Nephron (organoid): ENCODE measurements around the gene CAMTA1.

ENCODE experiments used
- H3K27ac Mint-ChIP-seq, 3 experiments: 2 replicates each; pipeline ENCODE4 v1.8.0; 2020; ENCODE audit warnings: mixed read lengths in 3 of 3, mild to moderate bottlenecking in 2 of 3, moderate library complexity in 1 of 3
- H3K27me3 Mint-ChIP-seq: 2 replicates; pipeline ENCODE4 v1.8.0; 2021; ENCODE audit warnings: low read depth, mild to moderate bottlenecking, moderate library complexity, mixed read lengths
- H3K36me3 Mint-ChIP-seq: 2 replicates; pipeline ENCODE4 v1.8.0; 2020; ENCODE audit warnings: low read depth, mixed read lengths
- H3K4me1 Mint-ChIP-seq: 2 replicates; pipeline ENCODE4 v1.8.0; 2020; ENCODE audit warnings: mixed read lengths
- H3K4me3 Mint-ChIP-seq, 3 experiments: 2 replicates each; pipeline ENCODE4 v1.8.0; 2020; ENCODE audit warnings: mild to moderate bottlenecking in 3 of 3, mixed read lengths in 3 of 3, moderate library complexity in 2 of 3
- H3K9me3 Mint-ChIP-seq: 2 replicates; pipeline ENCODE4 v1.8.0; 2020; ENCODE audit warnings: mixed read lengths
- TF ChIP-seq, protein P1 (sequence below), 3 experiments: fragments of 200-600 bp; sonication (generic); IDR thresholded peaks; one replicate each; pipeline ENCODE4 v1.5.0; 2021; ENCODE audit warnings: antibody characterized with exemption in 3 of 3; ENCODE audit not compliant: unreplicated experiment in 3 of 3

CAMTA1 gene

DNA sequence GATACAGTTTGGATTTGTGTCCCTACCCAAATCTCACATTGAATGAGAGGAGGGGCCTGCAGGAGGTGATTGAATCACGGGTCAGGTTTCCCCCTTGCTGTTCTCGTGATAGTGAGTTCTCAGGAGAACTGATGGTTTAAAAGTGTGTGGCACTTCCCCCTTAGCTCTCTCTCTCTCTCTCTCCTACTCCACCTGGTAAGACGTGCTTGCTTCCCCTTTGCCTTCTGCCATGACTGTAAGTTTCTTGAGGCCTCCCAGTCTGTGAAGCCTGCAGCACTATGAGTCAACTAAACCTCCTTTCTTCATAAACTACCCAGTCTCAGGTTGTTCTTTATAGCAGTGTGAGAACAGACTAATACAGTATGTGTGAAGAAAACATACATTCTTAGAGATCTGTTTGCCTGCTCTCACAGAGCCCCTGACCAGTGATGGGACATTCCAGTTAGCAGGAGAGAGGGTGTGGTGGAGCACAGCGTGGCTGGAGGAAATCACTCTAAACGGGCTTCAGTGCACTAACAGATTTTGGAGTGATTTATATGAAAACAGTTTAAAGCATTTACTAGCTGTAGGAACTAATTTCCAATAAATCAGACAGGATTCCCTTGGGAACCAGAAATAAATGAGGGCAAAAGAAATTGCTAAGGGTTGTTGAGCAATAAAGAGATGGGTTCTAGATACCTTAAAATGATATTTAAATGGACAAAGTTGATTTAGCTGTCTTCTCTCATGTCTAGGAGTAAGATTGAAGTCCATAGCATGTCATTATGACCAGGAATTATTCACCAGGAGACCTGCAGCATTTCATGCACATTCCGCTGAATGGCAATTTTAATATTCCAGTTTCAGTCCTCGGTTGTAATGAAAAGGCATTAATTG lies 411.0 kb downstream of the CAMTA1 start:
- Mint-ChIP-seq H3K4me1 (peaks cover 7% of the 10 kb centered on the region), H3K36me3 (no peaks in the 10 kb centered on the region), H3K4me3 (no peak overlapping the region), H3K27ac (peak overlapping the region in 1 of 3 experiments; percentile 1), H3K27me3 (peaks cover 16% of the 10 kb centered on the region), H3K9me3 (no peaks in the 10 kb centered on the region)
- TF ChIP-seq, protein P1, sequence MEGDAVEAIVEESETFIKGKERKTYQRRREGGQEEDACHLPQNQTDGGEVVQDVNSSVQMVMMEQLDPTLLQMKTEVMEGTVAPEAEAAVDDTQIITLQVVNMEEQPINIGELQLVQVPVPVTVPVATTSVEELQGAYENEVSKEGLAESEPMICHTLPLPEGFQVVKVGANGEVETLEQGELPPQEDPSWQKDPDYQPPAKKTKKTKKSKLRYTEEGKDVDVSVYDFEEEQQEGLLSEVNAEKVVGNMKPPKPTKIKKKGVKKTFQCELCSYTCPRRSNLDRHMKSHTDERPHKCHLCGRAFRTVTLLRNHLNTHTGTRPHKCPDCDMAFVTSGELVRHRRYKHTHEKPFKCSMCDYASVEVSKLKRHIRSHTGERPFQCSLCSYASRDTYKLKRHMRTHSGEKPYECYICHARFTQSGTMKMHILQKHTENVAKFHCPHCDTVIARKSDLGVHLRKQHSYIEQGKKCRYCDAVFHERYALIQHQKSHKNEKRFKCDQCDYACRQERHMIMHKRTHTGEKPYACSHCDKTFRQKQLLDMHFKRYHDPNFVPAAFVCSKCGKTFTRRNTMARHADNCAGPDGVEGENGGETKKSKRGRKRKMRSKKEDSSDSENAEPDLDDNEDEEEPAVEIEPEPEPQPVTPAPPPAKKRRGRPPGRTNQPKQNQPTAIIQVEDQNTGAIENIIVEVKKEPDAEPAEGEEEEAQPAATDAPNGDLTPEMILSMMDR (IDR thresholded peaks at IDR 0.05; ENCODE audit: unreplicated experiment in 3 of 3) = no peak

DNA sequence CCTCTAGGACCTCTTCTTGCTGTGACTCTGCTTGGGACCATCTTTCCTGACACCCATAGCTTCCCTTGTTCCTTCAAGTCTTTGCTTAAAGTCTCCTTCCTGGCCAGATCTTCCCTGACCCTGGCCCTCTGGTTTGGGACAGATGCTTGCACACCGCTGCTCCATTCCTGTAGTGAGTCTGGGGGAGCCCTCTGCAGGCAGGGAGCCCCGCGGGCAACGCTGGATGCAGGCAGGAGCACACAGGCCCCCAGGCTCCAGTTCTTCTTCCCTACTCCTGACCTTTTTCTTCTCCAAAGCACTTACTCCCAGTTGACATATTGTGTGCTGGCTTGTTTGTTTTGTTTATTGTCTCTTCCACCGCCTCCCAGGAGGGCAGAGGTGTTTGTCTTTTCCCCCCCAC lies 413.4 kb downstream of the CAMTA1 start:
- Mint-ChIP-seq H3K36me3 (no peaks in the 10 kb centered on the region), H3K27me3 (peaks cover 16% of the 10 kb centered on the region), H3K4me1 (peaks cover 7% of the 10 kb centered on the region), H3K27ac (no peak overlapping the region), H3K9me3 (peaks cover 14% of the 10 kb centered on the region), H3K4me3 (no peak overlapping the region)
- TF ChIP-seq, protein P1 (IDR thresholded peaks at IDR 0.05; ENCODE audit: unreplicated experiment in 3 of 3) = no peak

DNA sequence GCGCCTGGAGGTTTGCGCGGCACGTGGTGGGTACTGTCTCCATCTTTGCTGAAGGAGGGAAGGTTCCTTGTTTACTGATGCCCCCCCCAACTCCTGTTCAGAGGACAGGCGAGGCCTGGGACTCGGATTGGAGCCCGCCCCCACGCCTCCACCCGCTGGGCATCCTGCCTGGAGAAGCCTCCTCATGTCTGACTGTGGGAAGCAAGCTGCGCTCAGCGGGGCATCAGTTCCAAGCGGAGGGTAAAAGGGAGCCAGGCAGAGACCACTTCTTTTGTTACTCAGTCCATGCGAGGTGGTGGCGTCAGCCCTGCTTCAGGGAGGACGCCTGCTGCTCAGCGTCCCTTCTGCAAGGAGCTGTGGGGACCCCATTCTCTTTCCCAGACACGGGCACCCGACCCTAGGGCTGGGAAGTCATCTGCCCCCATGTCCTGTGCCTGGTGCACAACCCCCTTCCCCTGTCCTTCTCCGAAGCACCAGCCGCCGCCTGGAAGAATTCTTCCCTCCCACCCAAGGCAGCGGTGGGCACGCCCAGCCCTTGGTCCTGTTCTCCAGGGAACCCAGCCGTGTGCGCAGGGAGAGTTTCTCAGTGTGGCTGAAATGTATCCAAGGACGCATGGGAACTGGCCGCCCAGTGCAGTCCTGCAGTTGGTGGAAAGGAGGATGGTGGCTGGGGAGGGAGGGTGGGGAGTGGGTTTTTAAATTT lies 414.0 kb downstream of the CAMTA1 start:
- H3K9me3 Mint-ChIP-seq = peaks cover 14% of the 10 kb centered on the region
- H3K27me3 Mint-ChIP-seq = peaks cover 16% of the 10 kb centered on the region
- H3K4me1 Mint-ChIP-seq = peaks cover 5% of the 10 kb centered on the region
- TF ChIP-seq, protein P1 (IDR thresholded peaks at IDR 0.05; ENCODE audit: unreplicated experiment in 3 of 3) = no peak
- H3K4me3 Mint-ChIP-seq = no peak overlapping the region
- H3K36me3 Mint-ChIP-seq = no peaks in the 10 kb centered on the region
- no peak overlapping the region for H3K27ac Mint-ChIP-seq

DNA sequence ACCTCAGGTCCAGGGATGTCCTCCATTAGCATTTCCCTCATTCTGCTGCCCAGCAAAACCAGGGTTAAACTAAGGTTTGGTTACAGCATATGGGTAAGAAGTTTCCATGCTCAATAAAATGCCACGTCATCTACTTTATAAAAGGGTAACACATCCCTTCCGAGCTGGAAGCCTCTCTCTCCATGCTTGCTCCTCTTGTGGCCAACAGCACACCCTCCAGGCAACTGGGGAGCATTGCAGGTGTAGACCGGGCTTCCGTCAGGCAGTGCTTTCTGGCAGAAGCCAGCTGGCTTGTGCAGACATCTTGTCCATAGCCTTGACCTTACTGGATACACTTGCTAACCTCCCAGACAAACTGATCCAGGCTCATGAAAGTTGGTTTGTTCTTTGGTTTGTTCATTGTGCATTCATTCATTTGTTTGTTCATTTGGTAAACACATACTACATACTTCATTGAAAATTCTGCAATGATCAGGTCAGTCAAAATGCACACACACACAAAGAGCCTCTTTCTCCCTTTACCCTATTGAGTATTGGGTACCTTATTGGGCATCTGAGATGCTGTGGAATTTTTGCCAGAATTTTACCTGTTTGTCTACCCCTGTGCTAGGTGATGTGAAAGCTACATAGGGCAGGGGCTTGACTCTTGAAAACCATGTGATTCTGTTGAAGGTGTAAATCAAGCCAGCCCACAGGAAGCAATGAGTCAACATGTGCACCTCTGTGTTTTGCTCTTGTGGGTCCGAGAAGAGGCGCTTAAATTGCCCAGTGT lies 422.8 kb downstream of the CAMTA1 start:
- Mint-ChIP-seq H3K9me3 (peaks cover 5% of the 10 kb centered on the region), H3K36me3 (no peaks in the 10 kb centered on the region), H3K4me3 (no peak overlapping the region), H3K27me3 (peaks cover 20% of the 10 kb centered on the region), H3K27ac (no peak overlapping the region), H3K4me1 (no peaks in the 10 kb centered on the region)
- TF ChIP-seq, protein P1 (IDR thresholded peaks at IDR 0.05; ENCODE audit: unreplicated experiment in 3 of 3) = peak; percentile 58 to 82 (median 61)

DNA sequence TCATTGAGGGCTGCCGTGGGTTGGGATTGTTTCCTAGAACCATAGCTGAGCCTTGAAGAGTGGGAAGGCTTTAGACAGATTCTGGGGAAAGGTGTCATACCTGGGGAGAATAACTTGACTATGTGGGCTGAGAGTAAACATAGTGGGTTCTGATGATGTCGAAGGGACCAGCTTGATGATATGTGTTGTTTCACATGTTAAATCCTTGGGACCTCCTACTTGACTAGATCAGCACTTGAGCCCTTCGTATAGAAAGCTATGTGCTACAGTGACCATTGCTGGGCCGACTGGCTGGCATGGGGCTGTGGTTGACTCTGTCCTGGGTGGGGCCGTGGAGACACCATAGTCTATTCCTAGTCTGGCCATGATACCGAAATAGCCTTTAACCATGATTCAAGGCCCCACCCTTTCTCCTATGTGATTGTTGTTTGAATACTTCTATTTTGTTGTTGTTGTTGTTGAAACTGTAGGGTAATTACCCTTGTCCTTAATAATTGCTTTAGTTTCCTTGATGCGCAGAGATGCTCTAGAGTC lies 423.5 kb downstream of the CAMTA1 start:
- Mint-ChIP-seq H3K9me3 (peaks cover 2% of the 10 kb centered on the region), H3K4me1 (no peaks in the 10 kb centered on the region), H3K36me3 (no peaks in the 10 kb centered on the region), H3K27ac (no peak overlapping the region), H3K27me3 (peaks cover 20% of the 10 kb centered on the region), H3K4me3 (no peak overlapping the region)
- TF ChIP-seq, protein P1 (IDR thresholded peaks at IDR 0.05; ENCODE audit: unreplicated experiment in 3 of 3) = no peak
